OCI-LY1 (cell line): ENCODE results near the gene CXCL1.

ENCODE experiments used
- H2AFZ ChIP-seq: fragments of 200-600 bp; sonication (generic), shearing (Covaris generic); 2 replicates; pipeline ENCODE4 v1.6.0; 2014; ENCODE audit warnings: antibody characterized with exemption, mild to moderate bottlenecking, low read length
- H3F3A ChIP-seq: fragments of 200-600 bp; sonication (generic), shearing (Covaris generic); 2 replicates; pipeline ENCODE4 v1.6.0; 2014; ENCODE audit warnings: mild to moderate bottlenecking, antibody characterized with exemption, low read length, moderate library complexity; ENCODE audit not compliant: insufficient read depth
- H3K27ac ChIP-seq: fragments of 200-600 bp; sonication (generic); 2 replicates; pipeline ENCODE4 v1.5.1; 2014; ENCODE audit warnings: low read length, mixed run types, mild to moderate bottlenecking, low read depth; ENCODE audit not compliant: poor library complexity, severe bottlenecking
- H3K27me3 ChIP-seq: fragments of 200-600 bp; sonication (generic); 2 replicates; pipeline ENCODE4 v1.6.0; 2014; ENCODE audit warnings: antibody characterized with exemption, mild to moderate bottlenecking, low read length, moderate library complexity; ENCODE audit not compliant: insufficient read depth
- H3K36me3 ChIP-seq: fragments of 200-600 bp; sonication (generic); 2 replicates; pipeline ENCODE4 v1.6.1; 2014; ENCODE audit warnings: mild to moderate bottlenecking, antibody characterized with exemption, low read length, moderate library complexity, mixed read lengths; ENCODE audit not compliant: insufficient read depth
- H3K4me1 ChIP-seq: fragments of 200-600 bp; sonication (generic); 2 replicates; pipeline ENCODE4 v1.5.1; 2014; ENCODE audit warnings: mild to moderate bottlenecking, low read length, moderate library complexity; ENCODE audit not compliant: insufficient read depth, severe bottlenecking
- H3K4me2 ChIP-seq: fragments of 200-600 bp; sonication (generic), shearing (Covaris generic); 2 replicates; pipeline ENCODE4 v1.6.1; 2014; ENCODE audit warnings: low read length
- H3K4me3 ChIP-seq: fragments of 200-600 bp; sonication (generic); 2 replicates; pipeline ENCODE4 v1.5.1; 2014; ENCODE audit warnings: low read length, low read depth, mild to moderate bottlenecking, mixed read lengths; ENCODE audit not compliant: poor library complexity, severe bottlenecking
- H3K79me2 ChIP-seq: fragments of 200-600 bp; shearing (Covaris generic); 2 replicates; pipeline ENCODE4 v1.6.1; 2016; ENCODE audit warnings: mixed run types, low read length, mixed read lengths; ENCODE audit not compliant: insufficient read depth
- H3K9ac ChIP-seq: fragments of 200-600 bp; sonication (generic), shearing (Covaris generic); 2 replicates; pipeline ENCODE4 v1.6.1; 2014; ENCODE audit warnings: mild to moderate bottlenecking, low read length, mixed read lengths
- H3K9me2 ChIP-seq: fragments of 200-600 bp; sonication (generic), shearing (Covaris generic); 2 replicates; pipeline ENCODE4 v1.6.1; 2014; ENCODE audit warnings: low read depth, mild to moderate bottlenecking, low read length, mixed read lengths
- H3K9me3 ChIP-seq: fragments of 200-600 bp; shearing (Covaris generic); 2 replicates; pipeline ENCODE4 v1.6.1; 2014; ENCODE audit warnings: low read length, mixed read lengths
- H4K20me1 ChIP-seq: fragments of 200-600 bp; sonication (generic), shearing (Covaris generic); 2 replicates; pipeline ENCODE4 v1.6.0; 2016; ENCODE audit warnings: mild to moderate bottlenecking, low read length; ENCODE audit not compliant: insufficient read depth
- EZH2 ChIP-seq: fragments of 200-600 bp; sonication (generic), shearing (Covaris generic); IDR thresholded peaks from 2 replicates; pipeline ENCODE4 v1.8.0; 2017; ENCODE audit warnings: borderline replicate concordance, mixed run types, mild to moderate bottlenecking, antibody characterized with exemption, low read length, moderate library complexity, mixed read lengths
- TF ChIP-seq, protein P1 (sequence below): fragments of 200-600 bp; sonication (generic), shearing (Covaris generic); IDR thresholded peaks from 2 replicates; pipeline ENCODE4 v1.5.1; 2017; ENCODE audit warnings: mild to moderate bottlenecking, antibody characterized with exemption, low read length, moderate library complexity, mixed read lengths

Gene CXCL1

DNA sequence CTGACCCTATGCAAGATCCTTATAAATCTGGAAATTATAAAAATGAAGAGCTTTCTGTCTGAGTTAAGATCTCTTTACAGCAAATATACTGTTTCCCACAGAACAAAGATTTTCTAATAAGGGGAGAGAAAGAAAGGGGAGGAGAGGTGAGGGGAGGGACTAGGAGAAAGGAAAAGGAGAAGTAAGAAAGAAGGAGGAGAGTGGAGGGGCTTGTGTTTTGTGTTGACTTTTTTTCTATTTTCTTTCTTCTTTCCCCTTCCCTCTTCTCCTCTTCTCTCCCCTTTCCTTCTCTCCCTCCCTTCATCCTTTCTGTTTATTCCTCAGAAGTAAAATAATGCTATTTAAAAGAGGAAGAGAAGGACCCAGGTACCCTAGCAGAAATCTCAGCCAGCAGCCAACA lies 26.5 kb upstream of the CXCL1 start:
- Histone ChIP-seq H2AFZ (no peak overlapping the region), H3K36me3 (no peaks in the 10 kb centered on the region), H3K9me3 (no peaks in the 10 kb centered on the region), H3K27me3 (no peaks in the 10 kb centered on the region), H3K9ac (no peak overlapping the region), H3F3A (no peaks in the 10 kb centered on the region), H3K4me3 (no peak overlapping the region), H3K4me2 (no peak overlapping the region), H3K79me2 (no peaks in the 10 kb centered on the region), H3K27ac (no peak overlapping the region), H3K9me2 (no peaks in the 10 kb centered on the region), H3K4me1 (no peaks in the 10 kb centered on the region), H4K20me1 (no peaks in the 10 kb centered on the region)
- no peak for TF ChIP-seq EZH2
- TF ChIP-seq, protein P1, sequence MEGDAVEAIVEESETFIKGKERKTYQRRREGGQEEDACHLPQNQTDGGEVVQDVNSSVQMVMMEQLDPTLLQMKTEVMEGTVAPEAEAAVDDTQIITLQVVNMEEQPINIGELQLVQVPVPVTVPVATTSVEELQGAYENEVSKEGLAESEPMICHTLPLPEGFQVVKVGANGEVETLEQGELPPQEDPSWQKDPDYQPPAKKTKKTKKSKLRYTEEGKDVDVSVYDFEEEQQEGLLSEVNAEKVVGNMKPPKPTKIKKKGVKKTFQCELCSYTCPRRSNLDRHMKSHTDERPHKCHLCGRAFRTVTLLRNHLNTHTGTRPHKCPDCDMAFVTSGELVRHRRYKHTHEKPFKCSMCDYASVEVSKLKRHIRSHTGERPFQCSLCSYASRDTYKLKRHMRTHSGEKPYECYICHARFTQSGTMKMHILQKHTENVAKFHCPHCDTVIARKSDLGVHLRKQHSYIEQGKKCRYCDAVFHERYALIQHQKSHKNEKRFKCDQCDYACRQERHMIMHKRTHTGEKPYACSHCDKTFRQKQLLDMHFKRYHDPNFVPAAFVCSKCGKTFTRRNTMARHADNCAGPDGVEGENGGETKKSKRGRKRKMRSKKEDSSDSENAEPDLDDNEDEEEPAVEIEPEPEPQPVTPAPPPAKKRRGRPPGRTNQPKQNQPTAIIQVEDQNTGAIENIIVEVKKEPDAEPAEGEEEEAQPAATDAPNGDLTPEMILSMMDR, result no peak

DNA sequence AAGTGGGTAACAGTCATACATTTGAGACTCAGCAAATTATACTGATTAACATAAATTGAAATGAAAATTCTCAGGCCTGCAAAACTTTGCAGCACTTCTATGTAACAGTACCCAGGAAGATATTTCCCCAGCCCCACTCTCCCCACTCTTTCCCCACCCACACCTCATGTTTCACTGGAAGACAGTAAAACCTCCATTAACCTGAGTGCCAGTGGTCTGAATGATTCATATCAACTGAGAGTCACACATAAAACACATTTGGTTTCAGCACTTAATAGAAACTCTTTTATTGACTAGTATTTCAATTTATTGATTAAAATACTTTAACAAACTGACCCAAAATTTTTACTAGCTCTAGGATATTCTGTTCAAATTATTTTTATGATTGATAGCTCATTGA lies 25.8 kb upstream of the CXCL1 start:
- Histone ChIP-seq H3K27ac (no peak overlapping the region), H2AFZ (no peak overlapping the region), H3F3A (no peaks in the 10 kb centered on the region), H3K4me3 (no peak overlapping the region), H3K9me2 (no peaks in the 10 kb centered on the region), H3K36me3 (no peaks in the 10 kb centered on the region), H3K79me2 (no peaks in the 10 kb centered on the region), H3K4me2 (no peak overlapping the region), H3K9ac (no peak overlapping the region), H3K27me3 (no peaks in the 10 kb centered on the region), H4K20me1 (no peaks in the 10 kb centered on the region), H3K9me3 (no peaks in the 10 kb centered on the region), H3K4me1 (no peaks in the 10 kb centered on the region)
- TF ChIP-seq, protein P1, result no peak
- TF ChIP-seq EZH2, result no peak

DNA sequence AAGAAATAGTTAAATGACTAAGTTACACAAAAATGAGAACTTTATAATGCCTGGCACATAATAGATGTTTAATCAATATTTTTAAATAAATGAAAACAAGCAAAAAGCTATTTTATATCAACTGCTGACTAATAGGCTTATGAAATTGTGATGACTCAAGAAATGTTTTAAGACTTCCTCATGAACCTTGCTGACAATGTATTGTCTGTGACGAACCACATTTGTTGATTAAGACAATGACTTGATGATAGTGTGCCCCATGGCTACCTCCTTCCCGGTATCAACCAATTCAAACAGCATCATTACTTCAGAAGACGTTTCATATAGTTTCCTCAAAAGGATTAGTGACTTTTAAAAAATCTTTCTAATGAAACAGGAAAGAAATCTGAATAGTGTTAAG lies 24.8 kb upstream of the CXCL1 start:
- Histone ChIP-seq H3F3A (no peaks in the 10 kb centered on the region), H2AFZ (no peak overlapping the region), H3K4me1 (no peaks in the 10 kb centered on the region), H3K79me2 (no peaks in the 10 kb centered on the region), H3K27me3 (no peaks in the 10 kb centered on the region), H3K36me3 (no peaks in the 10 kb centered on the region), H3K4me3 (no peak overlapping the region), H3K9me2 (no peaks in the 10 kb centered on the region), H3K4me2 (no peak overlapping the region), H4K20me1 (no peaks in the 10 kb centered on the region), H3K9me3 (no peaks in the 10 kb centered on the region), H3K27ac (no peak overlapping the region), H3K9ac (no peak overlapping the region)
- no peak for TF ChIP-seq EZH2
- TF ChIP-seq, protein P1, result no peak
